ENCODE data around the gene SMG6.

The SMG6 gene

GRCh38 chr17:2081564-2081963 lies 222.0 kb downstream of the SMG6 start:
- no peak overlapping the region for H2AFZ ChIP-seq (ENCODE audit: low read length)
- no peak overlapping the region for H3K4me2 ChIP-seq (ENCODE audit: low read length)
- H3K27me3 ChIP-seq (ENCODE audit: insufficient read depth, low read length): no peaks in the 10 kb centered on the region
- no peaks in the 10 kb centered on the region for H3K79me2 ChIP-seq (ENCODE audit: insufficient read depth, low read length)
- H3K36me3 ChIP-seq (ENCODE audit: insufficient read depth, low read length): peaks cover 20% of the 10 kb centered on the region; the same call in 1 of the 2 replicates
- no peaks in the 10 kb centered on the region for H4K20me1 ChIP-seq (ENCODE audit: insufficient read depth, low read length)
- peaks cover 4% of the 10 kb centered on the region for H3K4me1 ChIP-seq (ENCODE audit: insufficient read depth, low read length, severe bottlenecking)
- H3K9me2 ChIP-seq (ENCODE audit: low read depth, low read length): no peaks in the 10 kb centered on the region
- no peak overlapping the region for H3K9ac ChIP-seq (ENCODE audit: low read length)
- no peak overlapping the region for H3K4me3 ChIP-seq (ENCODE audit: low read depth, low read length, poor library complexity, severe bottlenecking)
- H3K27ac ChIP-seq (ENCODE audit: low read depth, low read length, poor library complexity, severe bottlenecking): no peak overlapping the region
- H3K9me3 ChIP-seq (ENCODE audit: low read length): no peaks in the 10 kb centered on the region
- H3F3A ChIP-seq (ENCODE audit: insufficient read depth, low read length): no peaks in the 10 kb centered on the region
- TF ChIP-seq EZH2 (IDR thresholded peaks at IDR 0.05; ENCODE audit: borderline replicate concordance, low read length): no peak
- TF ChIP-seq, protein P1, sequence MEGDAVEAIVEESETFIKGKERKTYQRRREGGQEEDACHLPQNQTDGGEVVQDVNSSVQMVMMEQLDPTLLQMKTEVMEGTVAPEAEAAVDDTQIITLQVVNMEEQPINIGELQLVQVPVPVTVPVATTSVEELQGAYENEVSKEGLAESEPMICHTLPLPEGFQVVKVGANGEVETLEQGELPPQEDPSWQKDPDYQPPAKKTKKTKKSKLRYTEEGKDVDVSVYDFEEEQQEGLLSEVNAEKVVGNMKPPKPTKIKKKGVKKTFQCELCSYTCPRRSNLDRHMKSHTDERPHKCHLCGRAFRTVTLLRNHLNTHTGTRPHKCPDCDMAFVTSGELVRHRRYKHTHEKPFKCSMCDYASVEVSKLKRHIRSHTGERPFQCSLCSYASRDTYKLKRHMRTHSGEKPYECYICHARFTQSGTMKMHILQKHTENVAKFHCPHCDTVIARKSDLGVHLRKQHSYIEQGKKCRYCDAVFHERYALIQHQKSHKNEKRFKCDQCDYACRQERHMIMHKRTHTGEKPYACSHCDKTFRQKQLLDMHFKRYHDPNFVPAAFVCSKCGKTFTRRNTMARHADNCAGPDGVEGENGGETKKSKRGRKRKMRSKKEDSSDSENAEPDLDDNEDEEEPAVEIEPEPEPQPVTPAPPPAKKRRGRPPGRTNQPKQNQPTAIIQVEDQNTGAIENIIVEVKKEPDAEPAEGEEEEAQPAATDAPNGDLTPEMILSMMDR (IDR thresholded peaks at IDR 0.05; ENCODE audit: low read length): no peak

GRCh38 chr17:2077040-2077439 lies 226.5 kb downstream of the SMG6 start:
- TF ChIP-seq, protein P1 (IDR thresholded peaks at IDR 0.05; ENCODE audit: low read length): no peak
- TF ChIP-seq EZH2 (IDR thresholded peaks at IDR 0.05; ENCODE audit: borderline replicate concordance, low read length): no peak
- no peaks in the 10 kb centered on the region for H3K9me2 ChIP-seq (ENCODE audit: low read depth, low read length)
- H3K9ac ChIP-seq (ENCODE audit: low read length): no peak overlapping the region
- no peaks in the 10 kb centered on the region for H3K79me2 ChIP-seq (ENCODE audit: insufficient read depth, low read length)
- no peak overlapping the region for H3K27ac ChIP-seq (ENCODE audit: low read depth, low read length, poor library complexity, severe bottlenecking)
- no peaks in the 10 kb centered on the region for H3K4me1 ChIP-seq (ENCODE audit: insufficient read depth, low read length, severe bottlenecking)
- H3K9me3 ChIP-seq (ENCODE audit: low read length): no peaks in the 10 kb centered on the region
- H2AFZ ChIP-seq (ENCODE audit: low read length): no peak overlapping the region
- H3K4me2 ChIP-seq (ENCODE audit: low read length): no peak overlapping the region
- no peaks in the 10 kb centered on the region for H3K27me3 ChIP-seq (ENCODE audit: insufficient read depth, low read length)
- H3K36me3 ChIP-seq (ENCODE audit: insufficient read depth, low read length): peaks cover 18% of the 10 kb centered on the region; the same call in 1 of the 2 replicates
- H4K20me1 ChIP-seq (ENCODE audit: insufficient read depth, low read length): no peaks in the 10 kb centered on the region
- H3K4me3 ChIP-seq (ENCODE audit: low read depth, low read length, poor library complexity, severe bottlenecking): no peak overlapping the region
- no peaks in the 10 kb centered on the region for H3F3A ChIP-seq (ENCODE audit: insufficient read depth, low read length)

GRCh38 chr17:2076087-2076984 lies 227.2 kb downstream of the SMG6 start:
- Histone ChIP-seq H3K27ac (ENCODE audit: low read depth, low read length, poor library complexity, severe bottlenecking) (no peak overlapping the region), H3K36me3 (ENCODE audit: insufficient read depth, low read length) (peaks cover 19% of the 10 kb centered on the region; the same call in 1 of the 2 replicates), H3K27me3 (ENCODE audit: insufficient read depth, low read length) (no peaks in the 10 kb centered on the region)

More at GRCh38 chr17:2076087-2076984, 227.2 kb downstream of the SMG6 start:
- Histone ChIP-seq H3K4me1 (ENCODE audit: insufficient read depth, low read length, severe bottlenecking) (peaks cover 2% of the 10 kb centered on the region), H3F3A (ENCODE audit: insufficient read depth, low read length) (no peaks in the 10 kb centered on the region), H3K9ac (ENCODE audit: low read length) (no peak overlapping the region), H3K9me3 (ENCODE audit: low read length) (no peaks in the 10 kb centered on the region), H3K4me3 (ENCODE audit: low read depth, low read length, poor library complexity, severe bottlenecking) (no peak overlapping the region), H3K4me2 (ENCODE audit: low read length) (no peak overlapping the region), H3K9me2 (ENCODE audit: low read depth, low read length) (no peaks in the 10 kb centered on the region), H4K20me1 (ENCODE audit: insufficient read depth, low read length) (no peaks in the 10 kb centered on the region), H2AFZ (ENCODE audit: low read length) (no peak overlapping the region), H3K79me2 (ENCODE audit: insufficient read depth, low read length) (no peaks in the 10 kb centered on the region)
- TF ChIP-seq, protein P1 (IDR thresholded peaks at IDR 0.05; ENCODE audit: low read length): no peak
- no peak for TF ChIP-seq EZH2 (IDR thresholded peaks at IDR 0.05; ENCODE audit: borderline replicate concordance, low read length)

All from OCI-LY1 (cell line).